NAMALWA (cell line): ENCODE data around the gene RGS6.

Experiments used
- DNase-seq: peaks from one replicate; pipeline ENCODE4 v3.0.0-alpha.2; 2015; ENCODE audit warnings: low spot score

Gene RGS6

GRCh38 chr14:72164420-72165228 is 232.4 kb downstream of the RGS6 start:
- no peak for DNase-seq

GRCh38 chr14:72165229-72165698 is 233.0 kb downstream of the RGS6 start:
- DNase-seq, result no peak

- peak; percentile 50 for DNase-seq
These were observed 237.3 kb downstream of the RGS6 start for GRCh38 chr14:72169521-72169920.

GRCh38 chr14:72172049-72172448 is 239.8 kb downstream of the RGS6 start:
- no peak for DNase-seq

- DNase-seq, result no peak
These were observed 240.4 kb downstream of the RGS6 start for GRCh38 chr14:72172597-72172996.

- no peak for DNase-seq
These were observed 240.9 kb downstream of the RGS6 start for GRCh38 chr14:72173038-72173720.

GRCh38 chr14:72177251-72177650 is 245.0 kb downstream of the RGS6 start:
- no peak for DNase-seq

- DNase-seq, result no peak
These were observed 246.3 kb downstream of the RGS6 start for GRCh38 chr14:72178517-72178916.

GRCh38 chr14:72182708-72183432 is 250.6 kb downstream of the RGS6 start:
- DNase-seq, result no peak

- DNase-seq, result no peak
These were observed 251.4 kb downstream of the RGS6 start for GRCh38 chr14:72183631-72184030.

GRCh38 chr14:72186523-72186922 is 254.3 kb downstream of the RGS6 start:
- DNase-seq, result no peak

GRCh38 chr14:72196237-72197015 is 264.2 kb downstream of the RGS6 start:
- no peak for DNase-seq

GRCh38 chr14:72201645-72202044 is 269.4 kb downstream of the RGS6 start:
- no peak for DNase-seq

GRCh38 chr14:72213424-72213823 is 281.2 kb downstream of the RGS6 start:
- no peak for DNase-seq

GRCh38 chr14:72215080-72215479 is 282.9 kb downstream of the RGS6 start:
- no peak for DNase-seq

GRCh38 chr14:72217135-72217534 is 284.9 kb downstream of the RGS6 start:
- no peak for DNase-seq

GRCh38 chr14:72222046-72222445 is 289.8 kb downstream of the RGS6 start:
- DNase-seq, result no peak

- DNase-seq, result no peak
These were observed 304.4 kb downstream of the RGS6 start for GRCh38 chr14:72236629-72237028.

- DNase-seq, result no peak
These were observed 305.8 kb downstream of the RGS6 start for GRCh38 chr14:72237722-72238666.
